ENCODE results near the gene CACNA2D2. TPM values are rescaled to one million over a fixed set of nuclear protein-coding genes. Genes with fewer than 3 reads are reported as not detected.

CACNA2D2 gene
- total RNA-seq, 1 donor from 2014 or later: 0.55 TPM

DNA sequence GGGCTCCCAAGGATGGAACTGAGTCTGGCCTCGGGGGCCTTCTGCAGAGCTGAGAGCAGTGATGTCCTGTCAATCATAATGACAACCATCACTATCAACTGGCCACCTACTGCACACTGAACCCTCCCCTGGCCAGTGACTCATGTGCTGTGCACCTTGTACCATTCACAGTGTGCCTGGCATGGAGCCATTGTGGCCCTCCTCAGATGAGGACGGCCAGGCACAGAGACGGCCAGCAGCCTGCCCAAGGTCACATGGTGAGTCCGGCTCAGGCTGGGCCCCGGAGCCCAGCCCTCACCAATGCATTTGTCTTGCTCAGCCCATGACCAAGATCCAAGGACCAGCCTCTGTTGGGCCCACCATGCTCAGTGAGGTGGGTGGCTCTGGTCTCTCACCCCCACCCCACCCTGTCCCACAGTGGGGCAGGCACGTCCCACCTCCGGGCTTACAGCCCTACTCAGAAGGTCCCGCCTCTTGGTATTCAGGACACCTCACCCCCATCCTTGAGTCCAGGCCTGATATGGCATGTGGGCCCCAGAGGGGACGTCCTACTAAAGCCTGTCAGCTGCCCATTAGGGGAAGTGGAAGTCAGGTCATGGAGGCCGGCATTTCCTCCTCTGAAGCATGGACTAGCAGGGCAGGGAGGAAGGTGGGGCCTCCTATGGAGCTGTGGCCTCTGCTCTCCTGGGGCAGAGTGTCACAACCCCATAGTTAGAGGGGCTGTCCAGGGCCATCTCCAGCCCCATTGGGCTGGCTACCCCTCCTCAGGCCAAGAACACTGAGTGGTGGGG lies 108.2 kb downstream of the CACNA2D2 start:
- DNase-seq (ENCODE audit: low read depth): no peak

DNA sequence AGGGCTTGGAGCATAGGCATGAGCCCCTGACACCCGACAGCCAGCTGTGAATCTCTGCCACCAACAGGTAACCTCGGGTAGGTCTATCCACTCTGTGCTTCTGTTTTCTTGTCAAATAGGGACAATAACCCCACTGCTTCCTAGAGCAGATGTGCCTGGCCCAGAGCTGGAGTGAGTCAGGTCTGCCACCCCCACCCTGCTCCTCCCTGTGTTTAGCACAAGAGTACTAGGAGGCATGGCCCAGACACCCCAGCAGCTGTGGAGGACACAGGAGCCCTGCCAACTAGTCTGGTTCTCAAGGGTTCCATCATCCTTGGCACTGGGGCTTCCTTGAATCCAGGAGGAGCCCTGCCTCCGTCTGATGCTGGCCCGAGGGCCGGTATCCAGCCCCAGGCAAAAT lies 110.4 kb downstream of the CACNA2D2 start:
- no peak for DNase-seq (ENCODE audit: low read depth)

DNA sequence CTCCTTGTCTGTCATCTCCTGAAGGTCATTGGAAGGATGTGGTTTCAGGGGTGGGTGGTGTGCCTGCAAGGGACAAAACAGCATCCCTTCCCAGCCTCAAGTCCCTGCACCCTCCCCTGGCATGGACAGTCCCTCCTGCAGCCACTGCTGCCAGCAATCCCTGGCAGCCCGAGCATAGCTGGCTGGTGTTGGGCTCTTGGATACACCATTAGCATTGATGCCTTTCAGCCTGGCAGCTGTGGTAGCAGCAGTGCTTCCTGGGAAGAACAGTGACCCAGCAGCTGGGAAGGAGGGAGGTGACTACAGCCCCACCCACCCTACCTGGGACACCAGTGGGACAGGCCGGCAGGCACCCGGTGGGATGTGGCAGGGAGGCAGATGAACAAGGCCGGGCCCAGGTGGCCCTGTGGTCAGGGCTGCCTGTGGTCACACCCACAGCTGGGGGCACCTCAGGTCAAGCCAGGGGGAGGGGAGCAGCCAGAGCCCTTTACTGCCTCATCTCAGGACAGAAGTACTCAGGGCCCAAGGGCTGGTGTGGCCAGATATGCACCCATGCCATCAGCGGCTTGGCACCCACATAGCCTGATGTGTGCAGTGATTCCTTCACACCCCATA lies 111.2 kb downstream of the CACNA2D2 start:
- no peak for DNase-seq (ENCODE audit: low read depth)

DNA sequence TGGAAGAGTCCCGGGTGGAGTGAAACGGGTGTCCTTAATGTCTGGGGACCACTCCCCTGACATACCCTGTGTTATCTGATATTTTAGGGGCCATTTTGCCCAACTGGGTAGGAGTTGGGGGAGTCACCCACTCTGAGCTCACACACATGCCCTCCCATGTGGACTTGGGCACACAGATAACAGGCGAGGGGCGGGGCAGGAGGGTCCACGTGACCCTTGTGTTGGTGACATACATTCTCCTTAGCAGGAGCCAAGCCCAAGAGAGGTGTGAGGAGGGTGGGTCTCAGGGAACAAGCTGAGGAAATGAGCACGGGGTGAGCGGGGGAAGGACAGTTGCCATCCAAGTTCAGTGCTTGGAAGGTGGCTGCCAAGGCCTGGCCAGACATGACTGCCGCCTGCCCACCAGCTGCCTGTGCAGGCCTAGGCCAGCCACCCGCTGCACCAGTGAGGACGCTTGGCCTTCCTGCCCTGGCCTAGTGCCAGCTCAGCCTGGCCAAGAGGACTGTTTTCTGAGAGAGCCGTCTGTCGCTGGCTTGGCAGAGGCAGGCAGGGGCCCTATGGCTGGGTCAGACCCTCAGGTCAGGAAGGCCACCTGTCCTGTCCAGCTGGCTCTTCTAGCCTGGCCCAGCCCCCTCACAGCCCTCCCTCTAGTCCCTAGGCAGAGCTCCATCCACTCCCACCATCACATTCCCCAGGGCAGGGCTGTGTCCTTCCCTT lies 112.8 kb downstream of the CACNA2D2 start:
- no peak for DNase-seq (ENCODE audit: low read depth)

DNA sequence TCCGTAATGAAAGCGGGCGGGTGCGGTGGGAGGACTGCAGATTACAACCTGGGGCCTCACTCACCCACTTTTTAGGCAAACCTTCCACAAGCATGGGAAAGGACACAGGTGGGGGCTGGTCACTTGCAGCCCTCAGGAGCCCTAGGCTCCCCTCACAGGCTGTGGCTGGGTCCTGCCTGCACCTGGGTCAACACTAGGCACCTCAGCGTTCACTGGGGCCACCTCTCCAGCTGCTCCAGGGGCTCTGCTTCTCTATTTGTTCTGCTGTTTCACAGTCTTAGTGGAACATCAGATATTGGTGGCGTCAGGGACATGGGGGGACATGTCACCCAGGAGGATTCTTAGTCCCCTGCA lies 114.0 kb downstream of the CACNA2D2 start:
- DNase-seq (ENCODE audit: low read depth): no peak

DNA sequence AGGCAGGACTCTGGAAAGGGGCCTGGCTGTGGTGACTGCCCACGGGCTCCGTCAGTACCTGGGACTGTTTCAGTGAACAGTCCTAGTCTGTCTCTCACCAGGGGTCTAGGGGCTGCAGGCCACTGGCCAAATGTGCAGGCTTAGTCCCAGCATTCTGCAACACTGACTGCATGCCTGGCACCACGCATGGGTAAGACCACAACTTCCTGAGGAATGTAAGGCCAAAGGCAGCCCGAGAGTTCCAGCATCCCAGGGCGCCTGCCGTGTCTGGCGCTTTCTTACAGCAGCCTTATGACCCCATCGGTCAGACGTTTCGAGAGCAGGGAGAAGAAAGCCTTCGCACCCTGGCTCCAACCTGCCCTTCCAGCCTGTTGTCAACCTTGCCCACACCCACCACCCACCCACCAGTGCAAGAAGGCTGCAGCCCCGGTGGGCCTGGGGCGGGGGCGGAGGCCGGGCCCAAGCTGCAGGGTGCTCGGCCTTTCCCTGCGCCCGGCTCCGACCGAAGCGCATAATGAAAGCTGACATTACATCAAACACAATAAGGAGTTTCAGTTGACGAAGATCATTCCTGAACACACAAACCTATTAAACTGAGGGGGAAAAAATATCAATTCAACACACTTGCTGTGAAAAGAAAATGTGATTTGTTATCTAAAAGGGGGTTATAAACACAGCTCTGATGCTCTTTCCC lies 114.6 kb downstream of the CACNA2D2 start:
- DNase-seq (ENCODE audit: low read depth): no peak

DNA sequence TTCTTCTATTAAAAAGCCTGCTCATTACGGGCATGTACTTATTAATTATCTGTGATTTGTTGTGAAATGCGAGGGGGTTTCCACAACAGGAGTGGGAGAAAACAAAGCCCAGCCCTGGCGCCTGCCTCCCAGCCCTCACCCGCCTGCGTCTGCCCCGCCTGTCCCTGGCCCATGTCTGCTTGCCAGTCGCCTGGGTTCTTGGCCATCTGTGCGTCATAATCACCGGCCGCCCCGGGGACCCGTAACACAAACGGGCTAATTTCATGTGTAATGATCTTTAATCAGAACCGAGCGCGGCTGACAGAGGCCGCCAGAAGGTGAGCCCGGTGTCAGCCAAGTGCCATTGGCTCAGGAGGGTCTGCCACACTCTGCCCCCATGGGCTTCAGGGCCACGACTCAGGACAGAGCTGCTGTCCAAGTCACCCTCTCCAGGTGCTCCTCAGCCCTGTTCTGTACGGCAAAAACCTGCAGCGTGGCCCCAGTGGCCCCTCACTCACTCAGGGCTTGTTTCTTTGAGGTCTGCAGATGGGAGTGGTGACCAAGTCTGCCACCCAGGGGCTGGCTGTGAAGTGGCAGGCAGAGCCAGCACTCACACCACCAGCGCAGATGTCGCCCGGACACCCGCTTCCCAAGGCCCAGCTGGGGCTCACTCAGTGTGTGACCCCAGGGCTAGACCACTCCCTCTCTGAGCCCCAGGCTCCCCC lies 115.3 kb downstream of the CACNA2D2 start:
- peak; percentile 3 for DNase-seq (ENCODE audit: low read depth)

DNA sequence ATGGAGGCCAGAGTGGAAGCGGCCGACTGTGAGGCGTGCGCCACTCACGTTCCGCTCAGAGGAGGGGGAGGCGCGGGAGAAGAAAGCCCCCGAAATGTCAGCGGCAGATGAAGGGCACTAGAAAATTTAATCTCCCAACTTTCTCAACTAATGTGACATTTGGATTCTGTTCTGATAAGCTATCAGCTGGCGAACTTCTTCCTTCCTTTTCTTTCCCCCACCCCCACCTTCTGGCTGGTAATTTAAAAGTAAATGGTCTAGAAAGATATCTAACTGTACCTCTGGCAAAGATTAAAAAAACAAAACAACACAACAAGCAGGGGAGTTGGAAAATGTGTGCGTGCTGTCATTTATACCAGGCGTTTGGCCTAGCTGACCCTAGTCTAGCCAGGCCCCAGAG lies 117.7 kb downstream of the CACNA2D2 start:
- no peak for DNase-seq (ENCODE audit: low read depth)

DNA sequence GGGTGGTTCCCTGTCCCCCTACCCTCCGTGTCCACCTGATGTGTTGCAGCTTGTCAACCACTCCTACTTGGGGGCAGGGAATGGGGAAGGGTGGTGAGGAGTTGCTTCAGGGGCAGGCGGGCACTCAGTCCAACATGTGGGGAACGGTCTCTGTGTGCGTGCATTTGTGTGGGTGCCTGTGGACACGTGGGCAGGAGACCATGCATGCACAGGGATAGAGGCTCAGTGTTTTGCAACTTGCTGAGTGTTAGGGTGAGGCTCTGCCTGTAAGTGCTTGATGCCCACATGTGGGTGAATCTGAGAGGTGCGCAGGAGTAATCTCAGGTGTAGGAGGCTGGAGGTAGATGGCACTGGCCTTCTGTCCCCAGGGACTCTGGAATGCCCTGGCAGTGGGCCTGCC lies 119.7 kb downstream of the CACNA2D2 start:
- DNase-seq (ENCODE audit: low read depth): no peak

DNA sequence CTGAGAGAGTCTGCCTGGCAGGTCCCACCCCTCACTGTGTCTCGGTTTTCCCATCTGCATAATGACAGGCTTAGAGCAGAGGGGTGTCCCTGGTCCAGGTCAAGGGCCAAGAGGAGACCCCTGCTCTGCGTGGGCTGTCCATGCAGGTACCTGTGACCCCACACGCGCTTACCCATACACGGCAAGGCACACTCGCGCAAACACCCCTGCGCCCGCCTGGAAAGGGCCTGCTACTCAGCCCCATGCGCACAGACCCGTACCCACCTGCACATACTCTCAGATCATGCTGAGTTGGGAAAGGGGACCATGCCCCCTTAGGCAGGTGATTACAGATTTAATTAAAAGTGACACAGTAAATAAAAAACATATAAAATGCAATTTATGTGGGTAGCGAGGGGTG lies 120.7 kb downstream of the CACNA2D2 start:
- DNase-seq (ENCODE audit: low read depth): no peak

DNA sequence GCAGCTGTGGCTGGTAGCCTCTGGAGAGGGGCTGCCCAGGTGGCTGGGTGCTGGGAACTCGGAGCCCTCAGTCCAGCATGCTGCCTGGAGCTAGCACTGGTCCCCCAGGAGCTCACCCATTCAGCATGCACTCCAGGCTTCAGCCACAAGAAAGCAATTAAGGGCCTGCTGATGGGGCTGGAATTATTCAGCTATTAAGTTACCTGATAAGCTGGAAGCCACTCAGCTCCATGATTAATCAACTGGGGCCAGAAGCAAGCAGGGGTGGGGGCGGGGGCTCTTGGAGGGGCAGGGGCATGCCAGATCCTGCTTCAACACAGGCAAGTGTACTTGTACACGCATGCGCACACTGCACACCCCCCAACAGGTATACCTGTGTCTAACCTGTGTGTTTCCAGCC lies 122.1 kb downstream of the CACNA2D2 start:
- no peak for DNase-seq (ENCODE audit: low read depth)

DNA sequence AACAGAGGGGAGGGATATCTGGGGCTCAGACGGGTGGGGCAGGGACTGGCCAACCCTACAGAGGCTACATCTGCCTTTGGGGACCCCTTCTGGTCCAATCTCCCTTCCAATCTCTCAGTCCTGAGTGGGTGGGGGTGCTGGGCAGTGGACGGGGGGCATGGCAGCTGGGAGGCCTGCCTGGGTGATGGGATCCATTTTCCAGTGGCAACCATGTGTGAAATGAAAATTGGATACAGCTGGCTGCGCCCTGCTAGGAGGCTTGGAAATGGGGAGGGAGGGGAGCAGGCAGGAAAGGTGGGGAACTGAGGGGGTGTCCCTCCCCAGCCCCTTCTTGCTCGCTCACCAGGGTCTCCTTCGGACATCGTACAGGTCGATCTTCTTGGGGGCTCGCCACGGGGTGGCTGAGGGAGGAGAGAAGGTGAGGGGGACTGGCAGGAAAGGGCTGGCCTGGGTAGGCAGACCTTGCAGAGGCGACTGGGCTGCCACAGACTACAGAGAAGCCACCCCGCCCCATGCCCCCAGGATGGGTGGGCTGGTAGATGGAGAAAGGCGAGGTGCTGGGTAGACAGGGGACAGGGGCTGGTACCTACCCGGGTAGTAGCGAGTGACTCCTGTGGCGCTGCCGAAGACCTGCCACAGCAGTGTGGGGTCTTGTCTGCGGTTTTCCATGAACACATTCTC lies 122.9 kb downstream of the CACNA2D2 start:
- no peak for DNase-seq (ENCODE audit: low read depth)

DNA sequence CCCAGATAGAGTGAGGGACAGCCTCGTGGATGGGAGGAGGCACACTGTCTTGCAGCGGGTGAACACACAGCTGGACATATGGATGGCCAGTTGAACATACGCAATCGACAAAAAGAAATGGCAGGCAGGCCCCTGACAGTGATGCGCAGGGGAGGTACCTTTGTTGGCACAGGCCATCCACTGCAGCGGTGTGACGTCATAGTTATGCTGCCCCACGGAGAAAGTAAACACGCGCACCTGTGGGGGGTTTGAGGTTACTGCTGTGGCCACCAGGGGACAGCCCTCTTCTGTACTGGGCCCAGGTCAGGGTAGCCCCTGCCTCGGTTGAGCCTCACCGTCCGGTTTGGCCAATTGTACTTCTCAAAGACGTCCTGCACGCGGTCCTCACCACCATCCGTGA lies 124.7 kb downstream of the CACNA2D2 start:
- DNase-seq (ENCODE audit: low read depth): no peak

DNA sequence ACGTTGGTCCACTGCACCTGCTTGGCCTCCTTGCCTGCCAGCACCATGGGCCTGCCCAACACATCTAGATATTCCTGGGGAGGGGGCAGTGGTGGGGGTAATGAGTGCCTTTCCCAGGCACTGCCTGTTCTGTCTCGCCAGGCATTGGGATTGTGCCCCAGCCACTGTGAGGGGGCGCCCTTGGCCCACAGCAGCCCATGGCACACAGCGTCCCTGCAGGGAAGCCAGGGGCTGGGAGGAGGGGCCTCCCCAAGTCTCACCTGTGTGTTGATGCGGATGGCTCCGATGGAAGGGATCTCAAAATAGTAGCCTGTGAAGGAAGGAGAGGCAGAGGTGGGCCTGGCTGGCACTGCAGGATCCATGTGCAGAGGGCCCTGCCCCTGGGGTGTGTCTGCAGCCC lies 125.4 kb downstream of the CACNA2D2 start:
- no peak for DNase-seq (ENCODE audit: low read depth)

DNA sequence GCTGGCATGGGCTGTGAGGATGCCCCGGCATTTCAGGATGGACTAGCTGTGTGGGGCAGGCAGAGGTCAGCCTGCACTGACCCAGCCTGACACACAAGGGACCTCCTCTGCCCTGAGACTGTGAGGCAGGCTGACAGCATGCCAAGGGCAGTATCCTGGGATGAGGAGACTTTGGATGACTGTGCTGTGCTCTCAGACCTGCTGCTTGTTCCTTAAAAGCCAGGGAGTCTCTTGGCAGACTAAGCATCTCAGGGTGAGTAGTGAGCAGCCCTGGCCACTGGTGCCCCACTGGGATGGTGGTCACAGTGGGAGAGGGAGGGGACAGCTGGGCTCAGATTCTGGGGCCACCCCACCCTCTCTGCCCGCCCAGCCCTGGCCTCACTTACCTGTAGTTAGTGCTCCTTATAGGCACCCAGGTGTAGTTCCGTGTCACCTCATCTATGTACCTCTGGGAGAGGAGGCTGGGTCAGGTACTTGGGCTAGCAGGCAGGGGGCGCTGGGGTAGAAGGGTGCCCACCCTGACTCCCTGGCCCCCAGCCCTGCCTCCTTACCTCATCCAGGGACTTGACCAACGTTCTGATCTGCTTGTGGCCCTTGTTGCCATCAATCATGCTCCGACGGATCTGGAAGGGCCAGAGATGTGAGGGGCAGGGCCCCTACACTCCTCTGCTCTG lies 128.0 kb downstream of the CACNA2D2 start:
- no peak for DNase-seq (ENCODE audit: low read depth)

DNA sequence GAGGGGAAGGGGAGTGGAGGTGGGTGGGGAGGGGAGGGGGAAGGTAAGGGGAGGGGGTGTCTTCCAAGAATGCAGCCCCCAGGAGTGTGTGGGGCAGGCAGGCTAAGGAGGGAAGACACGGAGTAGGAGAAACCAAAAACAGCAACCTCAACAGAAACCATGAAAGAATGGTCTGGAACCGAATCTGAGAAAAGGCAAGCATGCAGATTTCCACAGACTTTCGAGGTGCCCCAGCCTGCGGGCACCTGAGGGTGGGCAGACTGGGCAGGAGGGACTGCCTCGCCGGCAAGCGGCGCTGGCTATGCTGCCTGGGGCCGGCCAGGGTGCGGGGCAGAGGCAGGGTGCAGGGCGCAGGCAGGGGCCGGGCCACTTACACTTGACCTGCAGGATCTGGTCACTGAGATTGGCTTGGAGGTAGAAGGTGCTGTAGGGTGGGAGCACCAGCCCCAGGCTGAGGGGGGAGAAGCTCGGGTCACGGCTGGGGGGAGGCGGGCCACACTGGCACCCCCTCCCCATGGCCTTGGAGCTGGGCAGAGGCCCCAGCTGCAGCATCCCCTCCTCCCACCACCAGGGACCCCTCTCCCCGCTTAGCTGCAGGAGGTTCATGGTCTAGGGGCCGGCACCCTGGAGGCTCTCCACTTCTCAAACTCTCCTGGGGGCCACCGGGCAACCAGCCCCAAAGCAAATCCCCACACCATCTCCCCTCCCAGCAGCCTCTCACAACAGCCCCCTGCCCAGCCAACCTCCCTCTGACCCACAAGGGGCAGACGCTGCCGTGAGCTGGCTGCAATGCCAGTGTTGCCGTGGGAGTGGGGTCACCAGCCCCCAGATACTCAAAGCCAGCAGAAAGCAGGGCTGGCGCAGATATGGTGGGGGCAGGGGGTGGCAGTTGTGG lies 128.8 kb downstream of the CACNA2D2 start:
- no peak for DNase-seq (ENCODE audit: low read depth)

DNA sequence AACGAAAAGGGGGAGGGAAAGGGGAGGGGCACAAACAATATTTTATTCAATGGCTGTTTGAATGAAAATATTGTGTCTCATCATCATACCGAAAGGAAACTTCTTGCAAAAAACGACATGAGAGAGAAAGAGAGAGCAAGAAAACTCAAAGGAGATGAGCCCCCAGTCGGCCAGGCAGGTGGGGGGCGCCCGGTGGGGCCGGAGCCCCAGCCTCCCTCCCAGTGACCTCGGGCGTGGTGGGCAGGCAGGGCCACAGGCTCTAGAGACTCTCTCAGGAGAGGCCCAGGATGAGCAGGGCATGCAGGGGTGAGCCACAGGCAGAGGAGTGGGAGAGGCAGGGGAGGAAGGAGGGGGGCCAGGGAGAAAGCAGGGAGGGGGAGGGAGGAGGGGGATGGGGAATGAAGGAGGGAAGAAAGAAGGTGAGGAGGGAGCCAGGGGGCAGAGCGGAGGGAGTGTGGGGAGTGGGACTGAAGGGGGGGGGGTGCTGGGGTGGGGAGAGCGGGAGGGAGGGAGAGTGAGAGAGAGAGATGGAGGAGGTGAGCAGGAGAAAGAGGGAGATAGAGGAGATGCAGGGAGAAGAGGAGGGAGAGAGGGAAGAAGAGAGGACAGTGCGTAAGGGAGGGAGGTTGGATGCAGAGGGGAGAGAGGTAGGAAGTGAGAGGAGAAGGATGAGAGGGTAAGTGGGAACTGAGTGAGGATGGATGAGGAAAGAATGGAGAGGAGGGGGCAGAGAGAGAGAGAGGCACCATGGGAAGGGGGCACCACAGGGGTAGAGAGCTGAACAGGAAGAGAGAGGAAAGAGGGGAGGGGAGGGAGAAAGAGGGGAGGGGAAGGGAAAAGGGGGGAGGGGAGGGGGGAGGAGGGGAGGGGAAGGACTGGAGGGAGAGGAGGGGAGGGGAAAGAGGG lies 130.0 kb downstream of the CACNA2D2 start:
- DNase-seq (ENCODE audit: low read depth): no peak

DNA sequence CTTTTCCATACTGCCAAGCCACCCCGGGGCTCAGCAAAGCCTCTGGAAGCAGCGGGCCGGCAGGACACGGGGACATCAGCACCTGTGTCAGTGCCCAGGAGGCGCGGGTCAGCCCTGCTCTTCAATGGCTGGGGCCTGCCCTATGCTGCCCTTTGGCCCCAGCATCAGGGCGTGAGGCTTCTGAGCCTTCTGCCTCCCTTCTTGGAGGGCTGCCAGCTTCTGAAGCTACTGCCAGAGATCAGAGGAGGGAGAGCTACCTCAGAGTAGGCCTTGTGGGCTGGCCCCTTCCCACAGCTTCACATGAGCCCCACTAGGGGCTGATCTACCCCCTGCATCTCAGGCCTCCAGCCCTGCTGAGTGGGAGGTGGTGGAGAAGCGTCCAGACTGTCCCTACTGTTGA lies 131.1 kb downstream of the CACNA2D2 start:
- DNase-seq (ENCODE audit: low read depth): no peak
